A549 treated with dexamethasone at 1 μM for 4 hours (cell line): ENCODE measurements around the gene HNRNPM. TPM values are rescaled to one million over a fixed set of nuclear protein-coding genes. Genes with fewer than 3 reads are reported as not detected.

Experiments
- total RNA-seq: library from RNA; stranded (reverse); fragments of 200-300 nt; extraction: Qiagen RNA extraction; gene quantifications from 5 replicates; pipeline ENCODE4 v1.2.3, GENCODE V29; 2022

Gene HNRNPM
- total RNA-seq, result 225 to 256 TPM (median 253 TPM) in 5 replicates

GRCh38 chr19:8444677-8445487, at the start of gene HNRNPM:
HNRNPM (plus strand) TSS chr19:8444975; CDS start chr19:8444999, 24 bp downstream.

GRCh38 chr19:8412783-8413628, 31.8 kb upstream of the HNRNPM start, which contains the start of gene MARCHF2:
MARCHF2 (plus strand) TSS chr19:8413305; CDS start chr19:8421841, 8,536 bp downstream.

GRCh38 chr19:8513687-8514504, 69.1 kb downstream of the HNRNPM start, which contains the start of gene ZNF414:
ZNF414 (minus strand) TSS chr19:8514167; CDS start chr19:8514046, 121 bp downstream.

Other genes with a start within 250 kb of the HNRNPM start
- 2.9 to 3.7 TPM (median 3.1 TPM) in 5 replicates for gene CERS4, start 235.6 kb upstream of the HNRNPM start, total RNA-seq
- gene CD320, start 136.6 kb upstream of the HNRNPM start, total RNA-seq, result 56.8 to 90.1 TPM (median 81.0 TPM) in 5 replicates
- gene NDUFA7, start 123.6 kb upstream of the HNRNPM start, total RNA-seq, result 57.4 to 95.2 TPM (median 87.8 TPM) in 5 replicates
- gene RPS28, start 123.5 kb upstream of the HNRNPM start, total RNA-seq, result 445 to 866 TPM (median 752 TPM) in 5 replicates
- gene KANK3, start 101.7 kb upstream of the HNRNPM start, total RNA-seq, result 5.9 to 7.3 TPM (median 6.7 TPM) in 5 replicates
- gene ANGPTL4, start 80.8 kb upstream of the HNRNPM start, total RNA-seq, result 529 to 725 TPM (median 587 TPM) in 5 replicates
- 95.9 to 109 TPM (median 100 TPM) in 5 replicates for gene RAB11B, start 54.6 kb upstream of the HNRNPM start, total RNA-seq
- 14.6 to 20.3 TPM (median 19.3 TPM) in 5 replicates for gene MARCHF2, start 31.7 kb upstream of the HNRNPM start, total RNA-seq
- gene PRAM1, start 57.7 kb downstream of the HNRNPM start, total RNA-seq, result 0.10 to 0.27 TPM (median 0.17 TPM) in 5 replicates
- gene ZNF414, start 69.2 kb downstream of the HNRNPM start, total RNA-seq, result 13.9 to 19.6 TPM (median 17.6 TPM) in 5 replicates
- gene MYO1F, start 132.5 kb downstream of the HNRNPM start, total RNA-seq, result 0.22 to 0.39 TPM (median 0.28 TPM) in 5 replicates
- gene ADAMTS10, start 165.7 kb downstream of the HNRNPM start, total RNA-seq, result 6.8 to 13.7 TPM (median 12.5 TPM) in 5 replicates
- gene NFILZ, start 185.7 kb downstream of the HNRNPM start, total RNA-seq, result not detected in 5 replicates